ENCODE measurements around the gene ATAD5. TPM values are rescaled to one million over a fixed set of nuclear protein-coding genes. Genes with fewer than 3 reads are reported as not detected.

ATAD5 gene
- polyA plus RNA-seq, 1 donor from 2014 or later: 6.3 TPM

DNA sequence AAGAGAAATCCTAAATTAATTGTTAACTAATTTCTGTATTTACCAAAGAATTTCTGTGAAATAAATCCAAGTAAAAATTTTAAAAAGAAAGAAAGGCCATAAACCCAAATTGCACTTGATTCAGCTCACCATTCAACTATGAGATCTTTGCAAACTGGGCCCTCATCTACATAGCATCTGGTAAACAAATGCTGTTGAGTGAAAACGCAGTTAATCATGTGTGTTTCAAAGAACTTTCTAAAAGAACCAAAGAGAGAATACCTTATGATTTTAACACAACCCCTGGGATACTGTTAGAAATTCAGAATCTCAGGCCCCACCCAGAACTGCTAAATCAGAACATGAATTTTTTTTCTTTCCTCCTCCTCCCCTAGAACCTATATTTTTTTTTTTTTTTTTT lies 23.9 kb upstream of the ATAD5 start:
- TF ChIP-seq EP300 (conservative IDR thresholded peaks at IDR 0.05; ENCODE audit: poor library complexity, severe bottlenecking): no peak
- TF ChIP-seq, protein P1, sequence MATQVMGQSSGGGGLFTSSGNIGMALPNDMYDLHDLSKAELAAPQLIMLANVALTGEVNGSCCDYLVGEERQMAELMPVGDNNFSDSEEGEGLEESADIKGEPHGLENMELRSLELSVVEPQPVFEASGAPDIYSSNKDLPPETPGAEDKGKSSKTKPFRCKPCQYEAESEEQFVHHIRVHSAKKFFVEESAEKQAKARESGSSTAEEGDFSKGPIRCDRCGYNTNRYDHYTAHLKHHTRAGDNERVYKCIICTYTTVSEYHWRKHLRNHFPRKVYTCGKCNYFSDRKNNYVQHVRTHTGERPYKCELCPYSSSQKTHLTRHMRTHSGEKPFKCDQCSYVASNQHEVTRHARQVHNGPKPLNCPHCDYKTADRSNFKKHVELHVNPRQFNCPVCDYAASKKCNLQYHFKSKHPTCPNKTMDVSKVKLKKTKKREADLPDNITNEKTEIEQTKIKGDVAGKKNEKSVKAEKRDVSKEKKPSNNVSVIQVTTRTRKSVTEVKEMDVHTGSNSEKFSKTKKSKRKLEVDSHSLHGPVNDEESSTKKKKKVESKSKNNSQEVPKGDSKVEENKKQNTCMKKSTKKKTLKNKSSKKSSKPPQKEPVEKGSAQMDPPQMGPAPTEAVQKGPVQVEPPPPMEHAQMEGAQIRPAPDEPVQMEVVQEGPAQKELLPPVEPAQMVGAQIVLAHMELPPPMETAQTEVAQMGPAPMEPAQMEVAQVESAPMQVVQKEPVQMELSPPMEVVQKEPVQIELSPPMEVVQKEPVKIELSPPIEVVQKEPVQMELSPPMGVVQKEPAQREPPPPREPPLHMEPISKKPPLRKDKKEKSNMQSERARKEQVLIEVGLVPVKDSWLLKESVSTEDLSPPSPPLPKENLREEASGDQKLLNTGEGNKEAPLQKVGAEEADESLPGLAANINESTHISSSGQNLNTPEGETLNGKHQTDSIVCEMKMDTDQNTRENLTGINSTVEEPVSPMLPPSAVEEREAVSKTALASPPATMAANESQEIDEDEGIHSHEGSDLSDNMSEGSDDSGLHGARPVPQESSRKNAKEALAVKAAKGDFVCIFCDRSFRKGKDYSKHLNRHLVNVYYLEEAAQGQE (IDR thresholded peaks at IDR 0.05; ENCODE audit: borderline replicate concordance): no peak
- TF ChIP-seq SMC3 (conservative IDR thresholded peaks at IDR 0.05; ENCODE audit: poor library complexity): no peak
- no peak for TF ChIP-seq POLR2AphosphoS5 (IDR thresholded peaks at IDR 0.05)
- TF ChIP-seq TAF1 (IDR thresholded peaks at IDR 0.05; ENCODE audit: low read depth): no peak
- TF ChIP-seq RAD21 (conservative IDR thresholded peaks at IDR 0.05): no peak
- TF ChIP-seq MXI1 (conservative IDR thresholded peaks at IDR 0.05; ENCODE audit: poor library complexity, severe bottlenecking): no peak
- TF ChIP-seq, protein P2, sequence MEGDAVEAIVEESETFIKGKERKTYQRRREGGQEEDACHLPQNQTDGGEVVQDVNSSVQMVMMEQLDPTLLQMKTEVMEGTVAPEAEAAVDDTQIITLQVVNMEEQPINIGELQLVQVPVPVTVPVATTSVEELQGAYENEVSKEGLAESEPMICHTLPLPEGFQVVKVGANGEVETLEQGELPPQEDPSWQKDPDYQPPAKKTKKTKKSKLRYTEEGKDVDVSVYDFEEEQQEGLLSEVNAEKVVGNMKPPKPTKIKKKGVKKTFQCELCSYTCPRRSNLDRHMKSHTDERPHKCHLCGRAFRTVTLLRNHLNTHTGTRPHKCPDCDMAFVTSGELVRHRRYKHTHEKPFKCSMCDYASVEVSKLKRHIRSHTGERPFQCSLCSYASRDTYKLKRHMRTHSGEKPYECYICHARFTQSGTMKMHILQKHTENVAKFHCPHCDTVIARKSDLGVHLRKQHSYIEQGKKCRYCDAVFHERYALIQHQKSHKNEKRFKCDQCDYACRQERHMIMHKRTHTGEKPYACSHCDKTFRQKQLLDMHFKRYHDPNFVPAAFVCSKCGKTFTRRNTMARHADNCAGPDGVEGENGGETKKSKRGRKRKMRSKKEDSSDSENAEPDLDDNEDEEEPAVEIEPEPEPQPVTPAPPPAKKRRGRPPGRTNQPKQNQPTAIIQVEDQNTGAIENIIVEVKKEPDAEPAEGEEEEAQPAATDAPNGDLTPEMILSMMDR (IDR thresholded peaks at IDR 0.05; ENCODE audit: poor library complexity, severe bottlenecking): no peak
- TF ChIP-seq EZH2 (IDR thresholded peaks at IDR 0.05; ENCODE audit: borderline replicate concordance, insufficient read depth, low read length, poor library complexity, severe bottlenecking): no peak
- Histone ChIP-seq H3K4me3 (ENCODE audit: low read length) (no peak overlapping the region), H3K9ac (ENCODE audit: low read length) (no peak overlapping the region), H3K9me2 (ENCODE audit: insufficient read depth, low read length) (no peaks in the 10 kb centered on the region), H4K20me1 (ENCODE audit: insufficient read depth) (no peaks in the 10 kb centered on the region), H3K27ac (ENCODE audit: low read length) (no peak overlapping the region), H2AFZ (ENCODE audit: low read depth, low read length) (no peak overlapping the region), H3K79me2 (replicated peaks; ENCODE audit: insufficient read depth, low read length) (no peaks in the 10 kb centered on the region), H3K9me3 (ENCODE audit: low read length) (no peaks in the 10 kb centered on the region), H3K27me3 (ENCODE audit: insufficient read depth, low read depth, low read length) (no peaks in the 10 kb centered on the region), H3K36me3 (ENCODE audit: insufficient read depth, low read length) (no peaks in the 10 kb centered on the region), H3F3A (ENCODE audit: insufficient read depth, low read length, poor library complexity, severe bottlenecking) (no peaks in the 10 kb centered on the region), H3K4me2 (ENCODE audit: low read length) (no peak overlapping the region)

DNA sequence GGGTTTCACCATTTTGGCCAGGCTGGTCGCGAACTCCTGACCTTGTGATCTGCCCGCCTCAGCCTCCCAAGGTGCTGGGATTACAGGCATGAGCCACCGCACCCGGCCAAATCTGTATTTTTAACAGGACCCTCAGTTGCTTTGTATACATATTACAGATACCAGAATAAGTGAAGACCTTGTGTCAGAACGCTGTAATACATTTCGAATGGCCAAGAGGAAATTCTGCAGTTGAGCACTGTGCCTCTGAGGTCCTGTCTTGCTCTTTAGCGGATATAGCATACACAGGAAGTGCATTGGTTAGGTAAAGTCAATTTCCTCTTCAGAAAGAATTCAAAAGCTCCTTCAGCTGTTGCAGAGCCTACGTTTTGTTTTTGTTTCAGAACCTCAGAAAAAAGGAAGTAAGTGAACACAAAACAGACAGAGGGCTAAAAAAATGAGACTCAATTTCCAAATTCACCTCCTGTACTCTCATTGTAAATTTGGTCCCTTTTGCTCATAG lies 22.9 kb upstream of the ATAD5 start:
- Histone ChIP-seq H3F3A (ENCODE audit: insufficient read depth, low read length, poor library complexity, severe bottlenecking) (no peaks in the 10 kb centered on the region), H3K79me2 (replicated peaks; ENCODE audit: insufficient read depth, low read length) (no peaks in the 10 kb centered on the region), H3K9ac (ENCODE audit: low read length) (no peak overlapping the region), H3K27ac (ENCODE audit: low read length) (no peak overlapping the region), H4K20me1 (ENCODE audit: insufficient read depth) (no peaks in the 10 kb centered on the region), H3K27me3 (ENCODE audit: insufficient read depth, low read depth, low read length) (no peaks in the 10 kb centered on the region), H3K4me3 (ENCODE audit: low read length) (no peak overlapping the region), H3K36me3 (ENCODE audit: insufficient read depth, low read length) (no peaks in the 10 kb centered on the region), H3K4me2 (ENCODE audit: low read length) (no peak overlapping the region), H3K9me3 (ENCODE audit: low read length) (no peaks in the 10 kb centered on the region), H3K9me2 (ENCODE audit: insufficient read depth, low read length) (no peaks in the 10 kb centered on the region), H2AFZ (ENCODE audit: low read depth, low read length) (no peak overlapping the region)
- no peak for TF ChIP-seq RAD21 (conservative IDR thresholded peaks at IDR 0.05)
- TF ChIP-seq SMC3 (conservative IDR thresholded peaks at IDR 0.05; ENCODE audit: poor library complexity): no peak
- no peak for TF ChIP-seq EZH2 (IDR thresholded peaks at IDR 0.05; ENCODE audit: borderline replicate concordance, insufficient read depth, low read length, poor library complexity, severe bottlenecking)
- TF ChIP-seq, protein P2 (IDR thresholded peaks at IDR 0.05; ENCODE audit: poor library complexity, severe bottlenecking): no peak
- no peak for TF ChIP-seq TAF1 (IDR thresholded peaks at IDR 0.05; ENCODE audit: low read depth)
- TF ChIP-seq, protein P1 (IDR thresholded peaks at IDR 0.05; ENCODE audit: borderline replicate concordance): no peak
- no peak for TF ChIP-seq POLR2AphosphoS5 (IDR thresholded peaks at IDR 0.05)
- TF ChIP-seq EP300 (conservative IDR thresholded peaks at IDR 0.05; ENCODE audit: poor library complexity, severe bottlenecking): no peak
- TF ChIP-seq MXI1 (conservative IDR thresholded peaks at IDR 0.05; ENCODE audit: poor library complexity, severe bottlenecking): no peak

All from neural cell (in vitro differentiated cells).